Karpas-422 (cell line): ENCODE measurements around the gene UBXN7. TPM values are rescaled to one million over a fixed set of nuclear protein-coding genes. Genes with fewer than 3 reads are reported as not detected.
"Not testable (repeated sequence)": the region's sequence is repeated elsewhere in the genome, so short reads cannot be mapped to it uniquely, and the experiment has no call there.

Experiments used
- DNase-seq: peaks from one replicate; pipeline ENCODE4 v3.0.0-alpha.2; 2015
- H2AFZ ChIP-seq: fragments of 200-600 bp; sonication (generic); 2 replicates; pipeline ENCODE4 v1.6.1; 2014; ENCODE audit warnings: antibody characterized with exemption, low read length, mixed read lengths
- H3K27ac ChIP-seq: fragments of 200-600 bp; sonication (generic); 2 replicates; pipeline ENCODE4 v1.5.1; 2014; ENCODE audit warnings: mild to moderate bottlenecking, low read length, moderate library complexity
- H3K27me3 ChIP-seq: fragments of 200-600 bp; sonication (generic); 2 replicates; pipeline ENCODE4 v1.6.1; 2014; ENCODE audit warnings: low read length, mixed read lengths
- H3K36me3 ChIP-seq: fragments of 200-600 bp; sonication (generic); 2 replicates; pipeline ENCODE4 v1.6.1; 2014; ENCODE audit warnings: low read length, mixed read lengths; ENCODE audit not compliant: insufficient read depth
- H3K4me1 ChIP-seq: fragments of 200-600 bp; sonication (generic); 2 replicates; pipeline ENCODE4 v1.6.1; 2014; ENCODE audit warnings: mild to moderate bottlenecking, low read length, mixed read lengths
- H3K4me2 ChIP-seq: fragments of 200-600 bp; sonication (generic); 2 replicates; pipeline ENCODE4 v1.6.1; 2014; ENCODE audit warnings: low read length, low read depth, mild to moderate bottlenecking; ENCODE audit not compliant: poor library complexity, severe bottlenecking
- H3K4me3 ChIP-seq: fragments of 200-600 bp; sonication (generic); 2 replicates; pipeline ENCODE4 v1.5.1; 2014; ENCODE audit warnings: mild to moderate bottlenecking, antibody characterized with exemption, low read length, mixed read lengths
- H3K79me2 ChIP-seq: fragments of 200-600 bp; sonication (generic); 2 replicates; pipeline ENCODE4 v1.6.1; 2014; ENCODE audit warnings: mild to moderate bottlenecking, low read length, mixed read lengths
- H3K9ac ChIP-seq: fragments of 200-600 bp; sonication (generic); 2 replicates; pipeline ENCODE4 v1.6.0; 2014; ENCODE audit warnings: low read length
- H3K9me2 ChIP-seq: fragments of 200-600 bp; sonication (generic), shearing (Covaris generic); replicated peaks from 2 replicates; pipeline ENCODE4 v1.6.0; 2014; ENCODE audit warnings: mild to moderate bottlenecking, low read length, moderate library complexity; ENCODE audit not compliant: insufficient read depth
- H3K9me3 ChIP-seq: fragments of 300-700, 200-600 bp; sonication (generic); 2 replicates; pipeline ENCODE4 v1.6.1; 2014; ENCODE audit warnings: low read length, mixed read lengths
- H4K20me1 ChIP-seq: fragments of 200-600 bp; sonication (generic); 2 replicates; pipeline ENCODE4 v1.6.1; 2014; ENCODE audit warnings: mild to moderate bottlenecking, antibody characterized with exemption, low read length, low read depth; ENCODE audit not compliant: insufficient read depth
- total RNA-seq: library from RNA; depleted of rRNA; stranded (reverse); fragments of >200 nt; shearing (Covaris generic); gene quantifications from 2 replicates; pipeline ENCODE4 v1.2.3, GENCODE V29; 2014; ENCODE audit warnings: low replicate concordance

Gene UBXN7
- total RNA-seq, 1 experiment from 2014 or later: 33.0 TPM

- Histone ChIP-seq H3K4me1 (no peaks in the 10 kb centered on the region), H4K20me1 (no peaks in the 10 kb centered on the region), H3K79me2 (peaks cover 35% of the 10 kb centered on the region), H3K36me3 (peaks cover 39% of the 10 kb centered on the region), H3K9ac (no peak overlapping the region), H2AFZ (no peak overlapping the region), H3K9me3 (peaks cover 12% of the 10 kb centered on the region), H3K4me3 (no peak overlapping the region), H3K27ac (no peak overlapping the region), H3K27me3 (no peaks in the 10 kb centered on the region), H3K9me2 (no peaks in the 10 kb centered on the region), H3K4me2 (no peak overlapping the region)
- no peak for DNase-seq
Observed at GRCh38 chr3:196388956-196389355, 43.3 kb downstream of the UBXN7 start.

- not testable (repeated sequence) for H3K4me3 ChIP-seq, H3K4me2 ChIP-seq, H3K27me3 ChIP-seq, H3K4me1 ChIP-seq, H2AFZ ChIP-seq, H4K20me1 ChIP-seq, DNase-seq, H3K9ac ChIP-seq, H3K9me2 ChIP-seq, H3K27ac ChIP-seq
- Histone ChIP-seq H3K79me2 (peaks cover 35% of the 10 kb centered on the region), H3K36me3 (peaks cover 39% of the 10 kb centered on the region), H3K9me3 (peaks cover 12% of the 10 kb centered on the region)
Observed at GRCh38 chr3:196387941-196388340, 44.3 kb downstream of the UBXN7 start.

- not testable (repeated sequence) for H3K27ac ChIP-seq, H3K4me1 ChIP-seq, H2AFZ ChIP-seq, H3K27me3 ChIP-seq, H3K9ac ChIP-seq, H4K20me1 ChIP-seq, H3K4me2 ChIP-seq, H3K4me3 ChIP-seq, H3K9me2 ChIP-seq, DNase-seq
- peaks cover 31% of the 10 kb centered on the region for H3K79me2 ChIP-seq
- peaks cover 12% of the 10 kb centered on the region for H3K9me3 ChIP-seq
- H3K36me3 ChIP-seq: peaks cover 35% of the 10 kb centered on the region
Observed at GRCh38 chr3:196386797-196387196, 45.4 kb downstream of the UBXN7 start.

GRCh38 chr3:196386034-196386433, 46.2 kb downstream of the UBXN7 start:
- H3K4me3 ChIP-seq, H3K27ac ChIP-seq, H4K20me1 ChIP-seq, H3K9ac ChIP-seq, H3K4me1 ChIP-seq, H3K9me2 ChIP-seq, DNase-seq, H3K4me2 ChIP-seq, H2AFZ ChIP-seq, H3K27me3 ChIP-seq: not testable (repeated sequence)
- Histone ChIP-seq H3K79me2 (peaks cover 38% of the 10 kb centered on the region), H3K9me3 (peaks cover 12% of the 10 kb centered on the region), H3K36me3 (peaks cover 27% of the 10 kb centered on the region)

- not testable (repeated sequence) for H3K4me1 ChIP-seq, H4K20me1 ChIP-seq, DNase-seq, H3K9me2 ChIP-seq, H3K9ac ChIP-seq, H3K4me3 ChIP-seq, H2AFZ ChIP-seq, H3K27ac ChIP-seq, H3K4me2 ChIP-seq, H3K27me3 ChIP-seq
- H3K9me3 ChIP-seq: peaks cover 12% of the 10 kb centered on the region
- H3K36me3 ChIP-seq: peaks cover 22% of the 10 kb centered on the region
- H3K79me2 ChIP-seq: peaks cover 42% of the 10 kb centered on the region
Observed at GRCh38 chr3:196385446-196385845, 46.8 kb downstream of the UBXN7 start.

GRCh38 chr3:196378146-196378841, 53.9 kb downstream of the UBXN7 start:
- peaks cover 18% of the 10 kb centered on the region; the same call in 1 of the 2 replicates for H3K36me3 ChIP-seq
- no peak overlapping the region for H3K9ac ChIP-seq
- H3K27ac ChIP-seq: no peak overlapping the region
- no peak for DNase-seq
- no peak overlapping the region for H2AFZ ChIP-seq
- H3K9me2 ChIP-seq: no peaks in the 10 kb centered on the region
- H3K79me2 ChIP-seq: peaks cover 62% of the 10 kb centered on the region
- no peaks in the 10 kb centered on the region for H3K9me3 ChIP-seq
- H3K4me2 ChIP-seq: no peak overlapping the region
- H3K4me1 ChIP-seq: no peaks in the 10 kb centered on the region
- no peak overlapping the region for H3K4me3 ChIP-seq
- H3K27me3 ChIP-seq: no peaks in the 10 kb centered on the region
- no peaks in the 10 kb centered on the region for H4K20me1 ChIP-seq

- no peaks in the 10 kb centered on the region for H3K9me2 ChIP-seq
- H3K36me3 ChIP-seq: peaks cover 18% of the 10 kb centered on the region; the same call in 1 of the 2 replicates
- no peak overlapping the region for H3K9ac ChIP-seq
- H3K4me1 ChIP-seq: no peaks in the 10 kb centered on the region
- H3K27ac ChIP-seq: no peak overlapping the region
- no peak overlapping the region for H3K4me2 ChIP-seq
- H3K79me2 ChIP-seq: peaks cover 67% of the 10 kb centered on the region
- DNase-seq: no peak
- H4K20me1 ChIP-seq: no peaks in the 10 kb centered on the region
- H3K4me3 ChIP-seq: no peak overlapping the region
- no peak overlapping the region for H2AFZ ChIP-seq
- no peaks in the 10 kb centered on the region for H3K9me3 ChIP-seq
- no peaks in the 10 kb centered on the region for H3K27me3 ChIP-seq
Observed at GRCh38 chr3:196377321-196377720, 54.9 kb downstream of the UBXN7 start.

- H3K27me3 ChIP-seq: no peaks in the 10 kb centered on the region
- no peak overlapping the region for H3K4me2 ChIP-seq
- no peak for DNase-seq
- H3K4me1 ChIP-seq: no peaks in the 10 kb centered on the region
- no peak overlapping the region for H3K9ac ChIP-seq
- H3K79me2 ChIP-seq: peaks cover 30% of the 10 kb centered on the region
- H3K36me3 ChIP-seq: peaks cover 30% of the 10 kb centered on the region; the same call in 1 of the 2 replicates
- H3K4me3 ChIP-seq: no peak overlapping the region
- H3K27ac ChIP-seq: no peak overlapping the region
- H2AFZ ChIP-seq: no peak overlapping the region
- H3K9me2 ChIP-seq: no peaks in the 10 kb centered on the region
- H3K9me3 ChIP-seq: no peaks in the 10 kb centered on the region
- no peaks in the 10 kb centered on the region for H4K20me1 ChIP-seq
Observed at GRCh38 chr3:196365736-196366135, 66.5 kb downstream of the UBXN7 start.
